Esophagus squamous epithelium (tissue), 5 donors: Measurements from ENCODE around the gene RNF121. TPM values are rescaled to one million over a fixed set of nuclear protein-coding genes. Genes with fewer than 3 reads are reported as not detected.

Experiments
- DNase-seq: peaks from one replicate; lab custom pipeline; 2025; lab: John Stamatoyannopoulos, UW
- H3K27ac ChIP-seq, 4 donors: fragments of 200-600 bp; sonication (generic); one replicate each; pipeline ENCODE4 v1.5.1; 2016 to 2019; ENCODE audit warnings: mild to moderate bottlenecking in 1 of 4
- H3K27me3 ChIP-seq, 4 donors: fragments of 200-600 bp; sonication (generic); 1 replicate in 3 of 4; 2 replicates in 1 of 4; pipeline versions ENCODE4 v1.5.1 to v1.6.0; 2017 to 2021; ENCODE audit warnings: antibody characterized with exemption in 1 of 4
- H3K36me3 ChIP-seq, 3 donors: fragments of 200-600 bp; sonication (generic); one replicate each; pipeline ENCODE4 v1.5.1; 2016 to 2019
- H3K4me1 ChIP-seq, 3 donors: fragments of 200-600 bp; sonication (generic); one replicate each; pipeline ENCODE4 v1.5.1; 2017 to 2019
- H3K4me3 ChIP-seq, 4 donors: fragments of 200-600 bp; sonication (generic); 1 replicate in 3 of 4; 2 replicates in 1 of 4; pipeline ENCODE4 v1.5.1; 2016 to 2019; ENCODE audit warnings: mild to moderate bottlenecking in 2 of 4, moderate library complexity in 1 of 4
- H3K9me3 ChIP-seq, 3 donors: fragments of 200-600 bp; sonication (generic); one replicate each; pipeline ENCODE4 v1.5.1; 2016 to 2019
- POLR2A ChIP-seq, 4 donors: fragments of 450-650 bp; IDR thresholded peaks; one replicate each; pipeline ENCODE4 v1.6.1; 2017; ENCODE audit warnings: antibody characterized with exemption in 4 of 4, mild to moderate bottlenecking in 4 of 4, moderate library complexity in 3 of 4
- WGBS, 2 donors: methylation state at CpG; one replicate each; pipeline ENCODE4 v1.1.5; 2018; 5-methylcytosine and 5-hydroxymethylcytosine counted together
- intact Hi-C: fragments of 100-400 bp; cut with DNase I; formaldehyde crosslinking; loops from one replicate; pipeline ENCODE4 v1.15.0; 2022
- total RNA-seq, 4 donors: library from RNA; depleted of rRNA; stranded (reverse); fragments of >200 nt; gene quantifications; one replicate each; pipeline ENCODE4 v1.1.0, GENCODE V29; 2016
- TF ChIP-seq, protein P1 (sequence below), 6 experiments: fragments of 450-650 bp in 4 of 6; fragments of 200-600 bp in 2 of 6; sonication (generic) in 2 of 6; IDR thresholded peaks; one replicate each; pipeline ENCODE4 v1.5.1; 2016 to 2019; ENCODE audit warnings: antibody characterized with exemption in 6 of 6, mild to moderate bottlenecking in 4 of 6, moderate library complexity in 4 of 6
- donor health status: DM: yes; HTN: yes; CAD: no.

The RNF121 gene
- total RNA-seq, 4 donors from 2014 or later: 10.9 to 17.6 (median 16.3) TPM

- TF ChIP-seq, protein P1, sequence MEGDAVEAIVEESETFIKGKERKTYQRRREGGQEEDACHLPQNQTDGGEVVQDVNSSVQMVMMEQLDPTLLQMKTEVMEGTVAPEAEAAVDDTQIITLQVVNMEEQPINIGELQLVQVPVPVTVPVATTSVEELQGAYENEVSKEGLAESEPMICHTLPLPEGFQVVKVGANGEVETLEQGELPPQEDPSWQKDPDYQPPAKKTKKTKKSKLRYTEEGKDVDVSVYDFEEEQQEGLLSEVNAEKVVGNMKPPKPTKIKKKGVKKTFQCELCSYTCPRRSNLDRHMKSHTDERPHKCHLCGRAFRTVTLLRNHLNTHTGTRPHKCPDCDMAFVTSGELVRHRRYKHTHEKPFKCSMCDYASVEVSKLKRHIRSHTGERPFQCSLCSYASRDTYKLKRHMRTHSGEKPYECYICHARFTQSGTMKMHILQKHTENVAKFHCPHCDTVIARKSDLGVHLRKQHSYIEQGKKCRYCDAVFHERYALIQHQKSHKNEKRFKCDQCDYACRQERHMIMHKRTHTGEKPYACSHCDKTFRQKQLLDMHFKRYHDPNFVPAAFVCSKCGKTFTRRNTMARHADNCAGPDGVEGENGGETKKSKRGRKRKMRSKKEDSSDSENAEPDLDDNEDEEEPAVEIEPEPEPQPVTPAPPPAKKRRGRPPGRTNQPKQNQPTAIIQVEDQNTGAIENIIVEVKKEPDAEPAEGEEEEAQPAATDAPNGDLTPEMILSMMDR (IDR thresholded peaks at IDR 0.05): no peak
- TF ChIP-seq POLR2A (IDR thresholded peaks at IDR 0.05): peak in 3 of 4 donors; percentile 6 to 57 (median 33)
- peaks cover 0 to 11% (median 4%) of the 10 kb centered on the region in 3 donors for H3K36me3 ChIP-seq
- WGBS, 2 donors: 1 to 3% methylated on average over 11 to 12 of the region's 23 CpGs
- intact Hi-C loops: no loop called here
- DNase-seq: no peak
- H3K9me3 ChIP-seq: no peaks in the 10 kb centered on the region
- H3K4me3 ChIP-seq: peak overlapping the region; percentile 29 to 79 (median 62)
- peaks cover 43 to 89% (median 51%) of the 10 kb centered on the region in 3 donors for H3K4me1 ChIP-seq
- H3K27ac ChIP-seq: peak overlapping the region; percentile 86 to 99 (median 96)
- no peaks in the 10 kb centered on the region for H3K27me3 ChIP-seq
These were observed 112.7 kb downstream of the RNF121 start for GRCh38 chr11:72041364-72042063.

- 18 to 26% methylated on average over 4 to 5 of the region's 5 CpGs for WGBS, 2 donors
- intact Hi-C loops: no loop called here
These were observed 113.4 kb downstream of the RNF121 start for GRCh38 chr11:72042064-72042745.

DNA sequence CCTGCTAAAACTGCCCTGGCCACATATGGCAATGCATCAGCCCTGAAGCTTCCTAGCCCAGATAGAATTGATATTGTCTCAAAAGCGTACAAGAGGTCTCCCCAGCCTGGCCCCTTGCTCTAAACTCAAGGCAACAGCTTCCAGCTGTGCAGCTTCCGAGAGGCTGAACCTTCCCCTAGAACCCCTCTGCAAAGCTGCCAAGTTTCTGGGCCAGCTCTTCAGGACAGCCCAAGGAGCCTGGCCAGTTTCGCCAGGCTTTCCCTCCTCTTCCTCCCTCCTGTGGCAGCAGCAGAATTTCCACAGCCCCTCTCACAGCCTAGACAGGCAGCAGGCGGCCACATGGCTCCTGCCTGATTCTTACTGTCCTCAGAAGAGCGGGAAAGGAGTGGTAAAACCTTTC is 117.0 kb downstream of the RNF121 start:
- Histone ChIP-seq H3K9me3 (no peaks in the 10 kb centered on the region), H3K27me3 (no peaks in the 10 kb centered on the region), H3K27ac (peak overlapping the region in 2 of 4 donors; percentile 10 to 42), H3K4me3 (no peak overlapping the region), H3K36me3 (peaks cover 0 to 45% (median 4%) of the 10 kb centered on the region in 3 donors), H3K4me1 (peaks cover 13 to 64% (median 18%) of the 10 kb centered on the region in 3 donors)
- intact Hi-C loops: no loop called here
- 78 to 89% methylated on average over 1 to 2 of the region's 5 CpGs for WGBS, 2 donors
- no peak for DNase-seq
- TF ChIP-seq, protein P1 (IDR thresholded peaks at IDR 0.05): no peak
- no peak for TF ChIP-seq POLR2A (IDR thresholded peaks at IDR 0.05)

More at GRCh38 chr11:72042064-72042745, 113.4 kb downstream of the RNF121 start:
- peak overlapping the region; percentile 29 to 79 (median 62) for H3K4me3 ChIP-seq
- no peak for TF ChIP-seq POLR2A (IDR thresholded peaks at IDR 0.05)
- TF ChIP-seq, protein P1 (IDR thresholded peaks at IDR 0.05): no peak
- H3K27ac ChIP-seq: peak overlapping the region; percentile 86 to 99 (median 96)
- no peaks in the 10 kb centered on the region for H3K9me3 ChIP-seq
- peaks cover 0 to 18% (median 4%) of the 10 kb centered on the region in 3 donors for H3K36me3 ChIP-seq
- H3K4me1 ChIP-seq: peaks cover 37 to 82% (median 51%) of the 10 kb centered on the region in 3 donors
- no peaks in the 10 kb centered on the region for H3K27me3 ChIP-seq
- no peak for DNase-seq

Other genes starting within 250 kb of the RNF121 start
- not detected for gene DEFB108B, start 95.8 kb upstream of the RNF121 start, total RNA-seq
- not detected for gene DEFB131B, start 50.6 kb upstream of the RNF121 start, total RNA-seq
- gene XNDC1N, start 452 bp upstream of the RNF121 start, total RNA-seq: 10 to 100 TPM in 1 of 4 donors, 1 to 10 TPM in 2, under 1 TPM in 1; 0.85 to 12.2 (median 4.9) TPM
- gene IL18BP, start 69.9 kb downstream of the RNF121 start, total RNA-seq: 1 to 10 TPM; 1.6 to 6.5 (median 4.8) TPM
- 100 to 1,000 TPM; 142 to 237 (median 177) TPM for gene NUMA1, start 151.5 kb downstream of the RNF121 start, total RNA-seq
- gene LRRC51, start 151.8 kb downstream of the RNF121 start, total RNA-seq: 1 to 10 TPM; 2.1 to 4.2 (median 3.2) TPM
- 10 to 100 TPM; 80.1 to 99.1 (median 97.7) TPM for gene LAMTOR1, start 174.3 kb downstream of the RNF121 start, total RNA-seq
- not detected for gene TOMT, start 176.9 kb downstream of the RNF121 start, total RNA-seq
- 10 to 100 TPM; 17.7 to 35.3 (median 23.5) TPM for gene ANAPC15, start 183.6 kb downstream of the RNF121 start, total RNA-seq
- under 1 TPM in 1 of 4 donors, not detected in 3; 0.35 TPM for gene FOLR3, start 206.7 kb downstream of the RNF121 start, total RNA-seq